ENCODE data around the gene TNC. TPM values are rescaled to one million over a fixed set of nuclear protein-coding genes. Genes with fewer than 3 reads are reported as not detected.
A peak's percentile ranks its signal among the peaks of the same experiment; 100 is the strongest.

TNC gene
- total and polyA plus RNA-seq, 8 donors = 3.5 to 265 (median 80.1) TPM

DNA sequence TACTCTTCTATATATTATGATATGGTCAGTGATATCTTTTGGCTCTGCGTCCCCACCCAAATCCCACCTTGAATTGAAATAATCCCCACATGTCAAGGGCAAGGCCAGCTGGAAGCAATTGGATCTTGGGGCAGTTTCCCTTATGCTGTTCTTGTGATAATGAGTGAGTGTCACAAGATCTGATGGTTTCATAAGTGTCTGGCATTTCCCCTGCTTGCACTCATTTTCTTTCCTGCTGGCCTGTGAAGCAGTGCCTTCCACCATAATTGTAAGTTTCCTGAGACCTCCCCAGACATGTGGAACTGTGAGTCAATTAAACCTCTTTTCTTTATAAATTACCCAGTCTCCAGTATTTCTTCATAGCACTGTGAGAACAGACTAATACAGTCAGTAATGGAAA is 45.0 kb upstream of the TNC start:
- intact Hi-C loops (cut with DNase I; ENCODE audit: low total_unique reads) = no loop called here
- TF ChIP-seq POLR2A (IDR thresholded peaks at IDR 0.05) (no peak), EP300 (IDR thresholded peaks at IDR 0.05) (no peak), POLR2AphosphoS5 (IDR thresholded peaks at IDR 0.05) (no peak)
- TF ChIP-seq, protein P1, sequence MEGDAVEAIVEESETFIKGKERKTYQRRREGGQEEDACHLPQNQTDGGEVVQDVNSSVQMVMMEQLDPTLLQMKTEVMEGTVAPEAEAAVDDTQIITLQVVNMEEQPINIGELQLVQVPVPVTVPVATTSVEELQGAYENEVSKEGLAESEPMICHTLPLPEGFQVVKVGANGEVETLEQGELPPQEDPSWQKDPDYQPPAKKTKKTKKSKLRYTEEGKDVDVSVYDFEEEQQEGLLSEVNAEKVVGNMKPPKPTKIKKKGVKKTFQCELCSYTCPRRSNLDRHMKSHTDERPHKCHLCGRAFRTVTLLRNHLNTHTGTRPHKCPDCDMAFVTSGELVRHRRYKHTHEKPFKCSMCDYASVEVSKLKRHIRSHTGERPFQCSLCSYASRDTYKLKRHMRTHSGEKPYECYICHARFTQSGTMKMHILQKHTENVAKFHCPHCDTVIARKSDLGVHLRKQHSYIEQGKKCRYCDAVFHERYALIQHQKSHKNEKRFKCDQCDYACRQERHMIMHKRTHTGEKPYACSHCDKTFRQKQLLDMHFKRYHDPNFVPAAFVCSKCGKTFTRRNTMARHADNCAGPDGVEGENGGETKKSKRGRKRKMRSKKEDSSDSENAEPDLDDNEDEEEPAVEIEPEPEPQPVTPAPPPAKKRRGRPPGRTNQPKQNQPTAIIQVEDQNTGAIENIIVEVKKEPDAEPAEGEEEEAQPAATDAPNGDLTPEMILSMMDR (IDR thresholded peaks at IDR 0.05) = no peak
- no peak overlapping the region for H3K27ac ChIP-seq
- H3K4me3 ChIP-seq = no peak overlapping the region
- no peak for DNase-seq
- whole genome bisulfite sequencing, 5 donors = 92 to 96% (median 95%) methylated on average over 1 of the region's 1 CpG
- no peaks in the 10 kb centered on the region for H3K9me3 ChIP-seq
- no peaks in the 10 kb centered on the region for H3K4me1 ChIP-seq
- no peaks in the 10 kb centered on the region for H3K36me3 ChIP-seq
- no peaks in the 10 kb centered on the region for H3K27me3 ChIP-seq

- DNase-seq = no peak
- Histone ChIP-seq H3K9me3 (no peaks in the 10 kb centered on the region), H3K27ac (no peak overlapping the region), H3K36me3 (no peaks in the 10 kb centered on the region), H3K27me3 (no peaks in the 10 kb centered on the region), H3K4me3 (no peak overlapping the region), H3K4me1 (peaks cover 0 to 6% (median 2%) of the 10 kb centered on the region in 4 donors)
- intact Hi-C loops (cut with DNase I; ENCODE audit: low total_unique reads) = no loop called here
- WGBS, 5 donors = 31 to 53% (median 41%) methylated on average over 1 of the region's 1 CpG
- TF ChIP-seq EP300 (IDR thresholded peaks at IDR 0.05) = no peak
- TF ChIP-seq POLR2A (IDR thresholded peaks at IDR 0.05) = no peak
Measured at GRCh38 chr9:115161446-115161845, 43.5 kb upstream of the TNC start.

GRCh38 chr9:115158661-115159481 is 40.9 kb upstream of the TNC start:
- TF ChIP-seq POLR2AphosphoS5 (IDR thresholded peaks at IDR 0.05) (peak in 2 of 3 donors; percentile 16 to 72), EP300 (IDR thresholded peaks at IDR 0.05) (peak; percentile 61), POLR2A (IDR thresholded peaks at IDR 0.05) (no peak)
- Histone ChIP-seq H3K4me3 (no peak overlapping the region), H3K36me3 (no peaks in the 10 kb centered on the region), H3K27me3 (no peaks in the 10 kb centered on the region), H3K4me1 (peaks cover 0 to 6% (median 2%) of the 10 kb centered on the region in 4 donors), H3K9me3 (no peaks in the 10 kb centered on the region), H3K27ac (peak overlapping the region in 3 of 5 donors; percentile 4 to 68 (median 63))
- 76 to 86% (median 80%) methylated on average over 8 of the region's 8 CpGs for WGBS, 5 donors
- peak in 1 of 2 donors; percentile 46 for DNase-seq
- intact Hi-C loops (cut with DNase I; ENCODE audit: low total_unique reads) = no loop called here

DNA sequence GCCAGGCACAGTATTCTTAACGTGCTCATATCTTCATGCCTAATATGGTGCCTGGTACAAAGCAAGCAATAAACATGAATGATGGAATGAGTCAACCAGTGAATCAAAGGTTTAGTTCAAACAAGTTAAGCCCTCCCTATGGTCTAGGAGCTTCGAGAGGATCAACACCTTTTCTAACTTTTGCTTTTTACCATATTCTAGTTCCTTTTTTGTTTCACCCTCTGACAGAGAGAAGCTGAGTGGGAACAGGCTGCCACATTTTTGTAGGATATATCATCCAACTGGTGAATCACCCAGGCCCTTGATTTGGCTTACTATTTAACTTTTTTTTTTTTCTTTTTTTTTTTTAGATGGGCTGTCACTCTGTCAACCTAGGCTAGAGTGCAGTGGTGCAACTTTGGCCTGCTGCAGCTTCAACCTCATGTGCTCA is 39.3 kb upstream of the TNC start:
- Histone ChIP-seq H3K4me1 (peaks cover 0 to 6% (median 2%) of the 10 kb centered on the region in 4 donors), H3K27me3 (no peaks in the 10 kb centered on the region), H3K27ac (peak overlapping the region in 2 of 5 donors; percentile 63 to 68), H3K4me3 (no peak overlapping the region), H3K36me3 (no peaks in the 10 kb centered on the region), H3K9me3 (no peaks in the 10 kb centered on the region)
- TF ChIP-seq EP300 (IDR thresholded peaks at IDR 0.05) = no peak
- peak in 2 of 3 donors; percentile 14 to 65 for TF ChIP-seq POLR2AphosphoS5 (IDR thresholded peaks at IDR 0.05)
- no peak for TF ChIP-seq POLR2A (IDR thresholded peaks at IDR 0.05)
- 34 to 59% (median 41%) methylated on average over 2 of the region's 2 CpGs for WGBS, 5 donors
- no peak for DNase-seq
- intact Hi-C loops (cut with DNase I; ENCODE audit: low total_unique reads) = no loop called here

DNA sequence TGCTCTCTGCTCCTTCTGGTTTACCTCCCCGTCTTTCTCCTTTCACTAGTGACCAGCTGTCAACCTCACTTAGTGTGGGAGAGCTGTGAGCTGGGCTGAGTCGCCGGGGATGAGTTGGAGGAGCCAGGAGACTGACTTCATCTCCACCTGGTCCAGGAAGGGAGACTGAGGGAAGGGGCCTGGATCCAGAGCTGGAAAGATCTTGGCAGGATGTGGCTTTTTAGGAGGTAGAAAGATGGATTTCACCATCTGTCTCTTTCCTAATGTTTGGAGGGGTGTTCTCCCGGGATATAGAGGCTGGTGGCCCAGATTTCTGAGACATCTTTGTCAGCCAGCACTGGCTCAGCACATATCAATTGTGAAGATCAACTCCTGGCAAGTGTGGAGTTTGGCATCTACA is 37.1 kb upstream of the TNC start:
- 75 to 86% (median 84%) methylated on average over 2 to 4 of the region's 4 CpGs for WGBS, 5 donors
- Histone ChIP-seq H3K36me3 (no peaks in the 10 kb centered on the region), H3K4me3 (no peak overlapping the region), H3K9me3 (no peaks in the 10 kb centered on the region), H3K27ac (peak overlapping the region in 1 of 5 donors; percentile 68), H3K4me1 (peaks cover 0 to 6% (median 2%) of the 10 kb centered on the region in 4 donors), H3K27me3 (no peaks in the 10 kb centered on the region)
- no peak for DNase-seq
- intact Hi-C loops (cut with DNase I; ENCODE audit: low total_unique reads) = no loop called here
- TF ChIP-seq POLR2AphosphoS5 (IDR thresholded peaks at IDR 0.05) = no peak
- no peak for TF ChIP-seq POLR2A (IDR thresholded peaks at IDR 0.05)
- no peak for TF ChIP-seq EP300 (IDR thresholded peaks at IDR 0.05)
- TF ChIP-seq, protein P1 (IDR thresholded peaks at IDR 0.05) = no peak

Measured in stomach (tissue), 9 donors.